Measurements from ENCODE around the gene RBM44. TPM values are rescaled to one million over a fixed set of nuclear protein-coding genes. Genes with fewer than 3 reads are reported as not detected.
A peak's percentile ranks its signal among the peaks of the same experiment; 100 is the strongest.

The RBM44 gene
- total and polyA plus RNA-seq, 3 donors from 2014 or later: 15.0 to 23.4 (median 21.1) TPM

- DNase-seq: peak; percentile 33
- no peaks in the 10 kb centered on the region for H3K27me3 ChIP-seq
- no peak overlapping the region for H3K27ac ChIP-seq
- TF ChIP-seq CTCF (IDR thresholded peaks at IDR 0.05) (no peak), POLR2A (IDR thresholded peaks at IDR 0.05) (no peak)
- WGBS, 2 donors: 49 to 72% methylated on average over 5 of the region's 5 CpGs
- H3K4me1 ChIP-seq: peaks cover 14% of the 10 kb centered on the region
- intact Hi-C loops (cut with DNase I; ENCODE audit: low total_unique reads): no loop called here
- H3K36me3 ChIP-seq (ENCODE audit: low read depth, missing control alignments): no peaks in the 10 kb centered on the region
- no peaks in the 10 kb centered on the region for H3K9me3 ChIP-seq
- H3K4me3 ChIP-seq: no peak overlapping the region
These were observed 80.5 kb downstream of the RBM44 start for GRCh38 chr2:237879058-237879430.

GRCh38 chr2:237879991-237880560 is 81.5 kb downstream of the RBM44 start:
- H3K4me1 ChIP-seq: peaks cover 15% of the 10 kb centered on the region
- no peak overlapping the region for H3K27ac ChIP-seq
- H3K9me3 ChIP-seq: no peaks in the 10 kb centered on the region
- DNase-seq: no peak
- H3K4me3 ChIP-seq: no peak overlapping the region
- H3K36me3 ChIP-seq (ENCODE audit: low read depth, missing control alignments): no peaks in the 10 kb centered on the region
- intact Hi-C loops (cut with DNase I; ENCODE audit: low total_unique reads): no loop called here
- H3K27me3 ChIP-seq: no peaks in the 10 kb centered on the region
- 81 to 89% methylated on average over 12 of the region's 12 CpGs for WGBS, 2 donors
- no peak for TF ChIP-seq POLR2A (IDR thresholded peaks at IDR 0.05)
- TF ChIP-seq CTCF (IDR thresholded peaks at IDR 0.05): no peak

GRCh38 chr2:237882510-237883481 is 84.2 kb downstream of the RBM44 start:
- TF ChIP-seq CTCF (IDR thresholded peaks at IDR 0.05) (no peak), POLR2A (IDR thresholded peaks at IDR 0.05) (no peak)
- intact Hi-C loops (cut with DNase I; ENCODE audit: low total_unique reads): no loop called here
- Histone ChIP-seq H3K4me1 (peaks cover 24% of the 10 kb centered on the region), H3K36me3 (ENCODE audit: low read depth, missing control alignments) (no peaks in the 10 kb centered on the region), H3K27me3 (no peaks in the 10 kb centered on the region), H3K27ac (no peak overlapping the region), H3K9me3 (no peaks in the 10 kb centered on the region), H3K4me3 (no peak overlapping the region)
- no peak for DNase-seq
- 88 to 95% methylated on average over 5 to 20 of the region's 20 CpGs for WGBS, 2 donors

- DNase-seq: no peak
- Histone ChIP-seq H3K27ac (no peak overlapping the region), H3K36me3 (ENCODE audit: low read depth, missing control alignments) (no peaks in the 10 kb centered on the region), H3K4me1 (peaks cover 16% of the 10 kb centered on the region), H3K27me3 (no peaks in the 10 kb centered on the region), H3K4me3 (no peak overlapping the region), H3K9me3 (no peaks in the 10 kb centered on the region)
- intact Hi-C loops (cut with DNase I; ENCODE audit: low total_unique reads): no loop called here
- no peak for TF ChIP-seq CTCF (IDR thresholded peaks at IDR 0.05)
- no peak for TF ChIP-seq POLR2A (IDR thresholded peaks at IDR 0.05)
- WGBS, 2 donors: 84 to 90% methylated on average over 10 of the region's 10 CpGs
These were observed 85.4 kb downstream of the RBM44 start for GRCh38 chr2:237883951-237884446.

Measured in testis (tissue), 3 donors.